ENCODE results near the gene ADAM12.
A peak's percentile ranks its signal among the peaks of the same experiment; 100 is the strongest.

ADAM12 gene

DNA sequence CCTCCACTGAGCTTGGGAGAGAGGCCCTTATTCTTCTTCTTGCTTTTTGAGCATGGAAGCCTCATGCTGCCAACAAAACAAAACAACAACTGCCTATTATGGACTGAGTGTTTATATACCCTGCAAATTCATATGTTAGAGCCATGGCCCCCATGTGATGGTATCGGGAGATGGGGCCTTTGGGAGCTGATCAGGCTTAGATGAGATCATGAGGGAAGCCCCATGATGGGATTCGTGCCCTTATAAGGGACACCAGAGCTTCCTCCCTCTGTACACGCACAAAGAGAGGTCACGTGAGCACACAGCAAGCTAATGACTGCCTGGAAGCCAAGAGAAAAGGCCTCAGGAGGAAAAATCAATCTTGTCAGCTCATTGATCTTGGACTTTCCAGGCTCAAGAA is 256.9 kb downstream of the ADAM12 start:
- peak; percentile 65 for DNase-seq

DNA sequence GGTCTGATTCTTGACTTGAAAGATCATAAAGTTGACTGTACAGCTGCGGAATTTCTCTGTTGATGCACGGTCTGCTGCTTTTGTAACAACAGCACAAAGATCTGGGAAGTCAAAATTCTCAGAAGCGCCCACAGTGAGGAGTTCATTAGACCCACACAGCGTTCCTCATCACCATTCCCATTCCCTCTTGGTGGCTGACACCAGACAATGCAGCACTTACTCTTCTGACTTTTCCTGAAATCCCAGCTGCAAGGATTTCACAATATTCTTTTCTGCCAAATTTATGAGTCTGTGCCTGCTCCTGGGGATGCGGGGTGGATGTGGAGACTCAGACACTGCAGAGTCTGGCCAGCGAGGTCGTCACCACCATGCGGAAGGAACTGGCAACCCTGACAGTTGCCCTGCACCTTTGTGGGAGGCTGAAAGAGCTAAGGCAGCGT is 258.0 kb downstream of the ADAM12 start:
- DNase-seq = no peak

DNA sequence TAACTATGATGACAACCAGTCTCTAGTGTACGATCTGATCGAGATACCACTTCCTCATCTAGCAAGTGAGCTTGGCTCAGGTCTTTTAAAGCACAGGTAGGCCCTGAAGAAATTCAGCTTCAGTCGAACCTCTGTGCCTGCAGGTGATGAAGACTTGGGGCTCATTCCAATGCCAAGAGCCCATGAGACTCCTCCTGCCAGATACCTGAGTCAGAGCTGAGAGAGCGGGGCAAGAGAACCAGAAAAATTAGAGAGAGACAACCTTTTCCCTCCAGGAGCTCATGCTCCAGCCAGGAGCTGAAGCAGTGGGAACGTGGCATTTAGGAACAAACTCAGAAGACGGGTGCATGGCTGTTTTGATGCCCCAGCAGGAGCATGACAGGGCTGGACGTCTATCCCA is 259.3 kb downstream of the ADAM12 start:
- no peak for DNase-seq

DNA sequence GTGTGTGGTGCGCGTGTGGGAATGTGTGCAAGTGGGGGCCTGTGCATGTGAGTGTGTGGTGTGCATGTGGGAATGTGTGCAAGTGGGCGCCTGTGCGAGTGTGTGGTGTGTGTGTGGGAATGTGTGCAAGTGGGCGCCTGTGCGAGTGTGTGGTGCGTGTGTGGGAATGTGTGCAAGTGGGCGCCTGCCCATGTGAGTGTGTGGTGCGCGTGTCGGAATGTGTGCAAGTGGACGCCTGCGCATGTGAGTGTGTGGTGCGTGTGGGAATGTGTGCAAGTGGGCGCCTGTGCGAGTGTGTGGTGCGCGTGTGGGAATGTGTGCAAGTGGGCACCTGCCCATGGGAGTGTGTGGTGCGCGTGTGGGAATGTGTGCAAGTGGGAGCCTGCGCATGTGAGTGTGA is 259.7 kb downstream of the ADAM12 start:
- DNase-seq = no peak

DNA sequence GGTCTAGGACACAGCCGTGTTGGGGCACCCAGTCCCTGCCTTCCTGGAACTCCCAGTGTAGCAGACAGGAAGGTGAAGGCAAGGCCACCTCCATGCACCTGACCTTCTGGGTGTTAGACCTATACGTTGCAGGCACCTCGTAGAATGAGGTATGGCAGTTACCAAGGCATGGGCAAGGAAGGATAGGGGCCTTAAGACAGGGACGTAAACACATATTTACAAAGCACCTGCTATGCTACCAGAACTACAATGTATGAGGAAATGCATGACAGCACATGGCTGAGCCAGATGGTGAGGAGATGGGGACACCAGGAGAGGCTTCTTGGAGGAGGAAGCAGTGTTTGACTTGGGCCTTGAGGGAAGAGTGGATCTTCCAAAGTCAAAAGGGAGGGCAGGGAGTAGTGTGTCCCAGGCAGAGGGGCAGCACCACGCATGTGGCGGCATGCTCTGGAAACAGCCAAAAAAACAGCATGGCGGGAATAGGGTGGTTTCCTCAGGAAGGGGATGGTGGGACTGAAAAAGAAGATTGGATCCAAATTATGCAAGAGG is 260.7 kb downstream of the ADAM12 start:
- DNase-seq = no peak

DNA sequence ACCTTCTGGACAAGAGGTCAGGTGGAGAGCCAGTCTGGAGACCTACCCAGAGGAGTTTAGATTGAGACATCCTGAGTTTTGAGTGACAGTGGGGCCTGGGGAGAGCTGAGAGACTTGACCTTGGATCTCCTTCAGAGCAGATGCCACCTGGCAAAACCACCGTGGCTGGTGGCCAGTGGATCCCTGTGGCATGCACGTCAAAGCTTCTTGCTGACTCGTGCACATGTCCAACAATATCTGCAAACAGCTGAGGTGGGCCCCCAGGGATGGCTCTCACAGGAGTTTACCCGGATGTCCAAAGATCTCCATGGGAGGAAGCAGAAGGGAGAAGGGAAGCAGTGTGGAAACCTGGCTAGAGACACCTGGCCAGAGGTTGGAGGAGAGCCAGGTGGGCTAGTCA is 261.4 kb downstream of the ADAM12 start:
- no peak for DNase-seq

DNA sequence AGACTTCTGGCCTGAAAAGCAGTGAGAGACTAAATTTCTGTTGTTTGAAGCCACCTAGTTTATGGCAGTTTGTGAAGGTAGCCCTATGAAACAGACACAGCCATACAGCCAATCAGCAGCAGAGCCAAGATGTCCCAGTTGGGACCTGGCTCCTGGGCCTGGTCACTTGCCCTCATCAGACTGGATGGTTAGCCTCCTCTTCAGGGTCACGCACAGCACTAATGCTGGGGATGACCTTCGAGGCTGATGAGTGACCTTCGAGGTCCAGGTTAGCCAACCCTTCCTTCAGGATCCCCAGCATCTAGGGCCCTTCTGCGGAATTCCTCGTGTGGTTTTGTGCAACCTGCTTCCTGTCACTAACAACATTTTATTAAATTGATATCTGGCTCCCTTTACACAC is 262.3 kb downstream of the ADAM12 start:
- no peak for DNase-seq

DNA sequence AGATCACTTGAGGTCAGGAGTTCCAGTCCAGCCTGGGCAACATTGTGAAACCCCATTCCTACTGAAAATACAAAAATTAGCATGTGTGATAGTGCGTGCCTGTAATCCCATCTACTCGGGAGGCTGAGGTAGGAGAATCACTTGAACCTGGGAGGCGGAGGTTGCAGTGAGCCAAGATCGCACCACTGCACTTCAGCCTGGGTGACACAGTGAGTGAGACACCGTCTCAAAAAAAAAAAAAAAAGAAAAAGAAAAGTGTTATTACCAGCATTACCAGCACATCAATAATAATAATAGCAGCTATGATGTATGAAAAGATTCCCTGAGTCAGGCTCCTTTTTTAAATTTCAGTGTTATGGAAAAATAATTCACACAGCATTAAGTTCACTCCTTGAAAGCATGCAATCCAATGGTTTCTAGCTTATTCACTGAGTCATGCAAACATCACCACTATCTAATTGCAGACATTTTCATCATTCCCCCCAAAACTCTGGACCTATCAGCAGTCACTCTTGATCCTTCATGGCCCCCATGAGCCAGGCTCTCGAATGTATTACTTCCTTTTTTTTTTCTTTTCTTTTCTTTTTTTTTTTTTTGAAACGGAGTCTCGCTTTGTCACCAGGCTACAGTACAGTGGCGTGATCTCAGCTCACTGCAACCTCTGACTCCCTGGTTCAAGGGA is 263.5 kb downstream of the ADAM12 start:
- peak; percentile 79 for DNase-seq

DNA sequence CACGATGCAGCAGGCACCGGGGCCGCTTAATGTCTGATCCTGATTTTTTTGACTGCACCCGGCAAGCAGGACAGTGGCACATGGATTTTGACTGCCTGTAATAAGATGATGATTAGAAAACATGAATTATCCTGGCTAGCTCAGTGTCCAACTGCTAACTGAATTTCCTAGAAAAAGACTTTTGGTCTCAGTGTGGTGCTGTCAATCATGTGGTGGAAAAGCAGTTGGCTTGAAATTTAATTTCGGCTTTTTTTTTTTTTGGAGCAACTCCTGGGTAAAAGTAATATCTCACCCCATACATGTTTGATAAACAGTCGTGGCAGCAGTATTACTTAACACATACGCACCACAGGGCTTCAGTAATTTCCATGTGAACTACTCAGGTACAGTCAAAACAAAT is 264.2 kb downstream of the ADAM12 start:
- DNase-seq = no peak

DNA sequence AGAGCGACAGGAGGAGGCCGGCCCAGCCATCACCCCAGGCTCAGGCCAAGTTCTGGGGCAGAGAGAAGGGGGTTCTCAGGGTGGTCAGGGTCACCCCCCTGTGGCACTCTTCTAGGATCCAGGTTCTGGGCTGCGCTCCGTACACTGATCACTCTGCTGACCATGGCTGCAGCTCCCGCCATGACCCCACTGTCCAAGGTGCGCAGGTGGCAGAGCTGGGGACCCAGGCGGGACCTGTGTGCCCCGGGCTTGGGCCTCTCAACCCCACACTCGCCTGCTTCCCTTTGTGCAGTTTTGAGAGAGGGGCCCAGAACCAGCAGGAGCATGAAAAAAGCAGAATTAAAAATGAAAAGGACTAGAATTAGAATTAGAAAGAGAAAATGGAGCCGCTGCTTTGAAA is 264.8 kb downstream of the ADAM12 start:
- DNase-seq = no peak

DNA sequence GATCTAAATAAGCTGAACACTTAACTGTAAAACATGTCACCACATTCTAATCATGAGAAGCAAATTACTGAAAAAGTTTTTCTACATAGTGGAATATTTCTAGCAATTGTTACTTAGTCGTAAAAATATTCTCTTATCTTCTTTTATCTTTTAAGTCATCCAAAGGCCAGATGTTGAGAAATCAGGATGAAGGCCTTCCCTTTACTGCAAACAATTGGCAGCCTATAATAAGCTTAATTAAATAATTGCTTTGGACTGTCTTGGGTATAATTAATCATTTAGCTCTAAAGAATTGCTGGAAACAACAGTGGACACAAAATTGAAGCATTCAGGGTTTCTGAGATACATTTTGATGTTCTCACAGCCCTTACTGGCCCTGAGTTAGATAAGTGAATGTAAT is 265.4 kb downstream of the ADAM12 start:
- no peak for DNase-seq

DNA sequence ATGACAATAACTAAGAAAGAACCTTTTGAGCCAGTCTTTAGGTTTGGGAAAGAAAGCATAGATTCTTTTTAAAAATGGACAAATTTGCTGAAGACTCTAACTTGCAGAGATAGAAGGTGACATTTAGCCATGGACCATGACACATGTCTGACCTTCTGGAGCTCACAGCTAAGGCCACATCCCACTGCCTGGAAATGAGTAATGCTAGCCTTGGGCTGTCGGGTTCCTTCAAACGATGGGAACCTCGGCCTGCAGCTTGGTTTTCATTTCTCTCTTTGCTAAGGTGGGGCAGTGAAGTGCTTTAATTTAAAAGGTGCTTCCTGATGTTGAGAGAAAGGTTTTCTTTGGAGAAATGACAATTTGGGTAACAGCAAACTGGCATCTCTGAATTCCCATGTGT is 268.7 kb downstream of the ADAM12 start:
- peak; percentile 83 for DNase-seq

DNA sequence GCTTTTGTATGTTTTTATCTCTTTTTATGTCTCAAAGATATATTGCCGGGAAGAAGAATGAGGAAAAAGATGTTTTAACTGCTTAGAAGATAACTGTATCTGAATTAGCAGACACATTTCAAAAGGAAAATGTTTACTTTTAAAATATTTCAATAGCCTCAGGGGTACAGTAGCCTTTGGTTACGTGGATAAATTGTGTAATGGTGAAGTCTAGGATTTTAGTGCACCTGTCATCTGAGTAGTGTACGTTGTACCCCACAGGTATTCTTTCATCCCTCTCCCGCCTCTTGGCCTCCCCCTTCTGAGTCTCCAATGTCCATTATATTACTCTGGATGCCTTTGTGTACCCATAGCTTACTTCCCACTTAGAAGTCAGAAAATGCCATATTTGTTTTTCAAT is 269.8 kb downstream of the ADAM12 start:
- no peak for DNase-seq

DNA sequence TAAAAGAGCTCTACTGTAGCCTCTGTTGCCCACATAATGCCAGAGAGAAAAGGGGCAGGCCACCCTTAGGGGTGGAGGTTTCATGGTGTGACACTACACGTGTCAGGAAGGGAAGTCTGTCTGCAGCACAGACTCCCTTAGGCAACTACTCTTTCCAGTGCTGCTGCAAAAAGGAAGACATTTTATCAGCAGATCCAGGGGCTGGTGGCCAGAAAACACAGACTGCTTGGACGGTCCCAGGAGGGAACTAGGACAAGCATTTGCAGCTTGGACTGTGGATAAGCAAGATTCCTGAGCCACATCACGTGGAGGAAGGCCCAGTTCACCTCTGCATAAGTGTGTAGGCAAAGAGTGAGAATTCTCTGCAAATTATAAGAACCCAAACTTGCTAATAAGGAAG is 271.1 kb downstream of the ADAM12 start:
- DNase-seq = no peak

DNA sequence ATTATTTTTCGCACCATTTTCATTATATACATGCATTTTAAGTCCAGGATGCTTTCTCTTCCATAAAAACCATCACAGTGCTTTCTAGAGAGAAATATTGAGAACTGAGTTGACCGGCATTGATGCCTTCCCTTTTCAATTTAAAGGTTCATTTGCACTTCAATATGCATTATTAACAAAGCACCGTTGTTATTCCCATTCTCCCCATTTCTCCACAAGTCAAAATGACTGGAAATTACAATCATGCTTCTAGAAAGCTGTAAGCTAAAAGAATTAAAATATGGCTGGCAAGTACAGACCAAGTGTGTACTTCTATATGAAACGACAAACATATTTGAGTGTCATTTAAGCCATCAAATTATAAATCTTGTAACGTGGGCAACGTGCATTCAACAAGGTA is 272.4 kb downstream of the ADAM12 start:
- DNase-seq = no peak

DNA sequence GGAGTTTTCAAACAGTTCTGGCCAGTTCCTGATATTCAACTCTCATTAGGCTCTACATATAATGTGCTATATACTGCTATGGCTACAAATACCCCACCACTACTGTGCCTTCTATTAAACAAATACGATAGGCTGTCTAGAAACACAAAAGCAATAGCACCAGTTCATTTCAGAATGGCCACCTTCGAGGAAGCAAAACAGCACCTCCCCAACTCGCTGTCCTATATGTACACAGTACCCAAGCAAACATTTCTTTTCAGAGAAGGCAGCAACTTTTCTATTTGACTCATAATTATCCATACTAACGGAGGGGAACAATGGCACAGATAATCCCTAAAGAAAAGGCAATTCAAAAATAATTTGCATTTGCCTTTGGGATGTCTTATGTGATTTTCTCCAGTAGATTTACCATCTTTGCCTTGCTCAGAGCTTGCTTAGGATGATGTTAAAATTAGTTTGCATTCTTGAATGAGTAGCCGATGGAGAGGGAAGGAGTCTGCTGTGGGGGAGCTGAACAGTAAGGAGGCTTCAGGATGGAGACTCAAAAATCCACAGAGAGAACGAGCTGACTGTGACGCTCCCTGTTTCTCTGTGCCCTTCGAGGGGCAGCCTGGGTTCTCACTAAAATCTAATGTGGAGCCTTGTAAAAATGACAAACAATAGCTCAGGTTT is 273.3 kb downstream of the ADAM12 start:
- DNase-seq = no peak

DNA sequence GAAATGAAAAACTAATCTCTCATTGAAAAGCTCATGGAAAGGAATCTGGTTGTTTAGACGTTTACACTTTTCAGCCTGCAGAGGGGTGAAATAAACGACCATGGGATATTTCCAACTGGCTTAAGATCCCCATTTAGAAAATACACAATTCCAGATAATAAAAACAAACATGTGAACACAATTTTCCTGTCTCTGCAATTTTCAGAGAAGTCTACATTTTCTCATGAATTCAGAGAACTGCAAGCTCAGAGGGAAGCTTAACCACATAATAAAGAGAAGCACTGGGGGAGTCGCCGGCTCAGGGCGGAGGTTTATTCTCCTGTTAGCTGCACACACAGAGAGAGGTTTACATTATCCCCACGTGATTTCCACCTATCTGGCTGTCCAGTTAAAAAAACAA is 276.8 kb downstream of the ADAM12 start:
- no peak for DNase-seq

DNA sequence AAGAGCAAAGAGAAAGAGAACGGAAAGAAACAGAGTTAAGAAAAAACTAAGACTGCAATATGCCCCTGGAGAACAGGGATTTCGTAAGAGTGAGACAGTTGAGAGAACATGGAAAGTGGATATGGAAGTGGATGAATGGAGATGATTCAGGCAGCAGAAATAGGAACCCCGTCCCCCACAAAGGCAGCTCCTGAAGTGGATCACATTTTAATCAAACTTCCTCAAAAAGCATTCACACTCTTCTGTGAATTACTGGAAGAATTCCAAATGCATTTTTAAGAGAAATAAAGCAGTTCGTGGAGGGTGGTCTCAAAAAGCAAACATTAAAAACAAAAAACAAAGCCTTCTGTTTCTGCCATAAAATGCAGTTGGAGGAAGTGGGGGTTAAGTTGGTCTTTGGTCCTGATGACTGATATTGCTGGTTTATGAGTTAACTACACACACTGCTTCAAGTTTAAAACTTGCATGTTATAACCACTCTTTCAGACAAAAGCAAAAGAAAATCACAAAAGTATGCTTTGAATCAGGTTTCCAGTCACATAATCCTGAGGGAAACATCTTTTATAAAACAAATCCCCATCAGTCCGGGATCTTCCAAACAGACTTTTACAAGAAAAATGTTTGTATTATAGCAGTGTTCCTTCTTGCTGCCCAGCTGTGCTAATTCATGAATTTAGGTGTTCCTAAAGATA is 277.6 kb downstream of the ADAM12 start:
- peak; percentile 85 for DNase-seq

DNA sequence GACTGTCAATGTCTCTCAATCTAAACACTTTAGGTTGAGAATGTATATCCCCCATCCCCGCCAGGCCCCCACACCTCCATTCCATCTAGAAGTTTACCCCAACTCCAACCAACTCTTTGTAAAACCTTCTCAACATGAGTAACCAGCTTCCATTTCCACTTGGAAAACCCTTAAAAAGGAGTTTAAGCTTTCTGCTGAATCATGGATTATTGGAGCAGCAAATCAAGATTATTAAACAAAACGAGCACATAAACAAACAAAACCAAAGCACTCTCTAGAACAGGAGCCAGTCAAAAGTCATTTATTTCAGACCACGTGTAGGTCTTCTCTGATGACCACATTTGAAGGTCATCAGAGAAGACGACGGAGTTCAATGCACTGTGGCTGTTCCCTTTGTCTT is 278.4 kb downstream of the ADAM12 start:
- no peak for DNase-seq

DNA sequence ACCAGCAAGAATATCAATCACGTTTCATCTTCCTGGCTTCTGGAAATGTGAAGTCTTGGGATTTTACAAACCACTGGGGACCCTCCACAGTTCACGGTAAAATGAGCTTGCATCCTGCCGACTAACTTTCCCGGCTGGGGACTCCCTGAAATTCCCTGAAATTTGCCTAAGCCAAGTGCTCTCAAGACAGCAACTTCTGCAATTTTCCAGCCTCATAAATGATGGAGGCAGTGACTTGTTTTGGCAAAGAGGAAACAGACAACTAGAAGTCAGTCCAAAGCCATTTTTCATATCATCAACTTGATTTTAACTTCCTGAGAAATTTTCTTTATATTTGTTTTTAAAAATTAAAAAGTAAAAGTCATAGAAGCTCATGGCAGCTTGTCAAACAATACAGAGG is 279.6 kb downstream of the ADAM12 start:
- peak; percentile 46 for DNase-seq

DNA sequence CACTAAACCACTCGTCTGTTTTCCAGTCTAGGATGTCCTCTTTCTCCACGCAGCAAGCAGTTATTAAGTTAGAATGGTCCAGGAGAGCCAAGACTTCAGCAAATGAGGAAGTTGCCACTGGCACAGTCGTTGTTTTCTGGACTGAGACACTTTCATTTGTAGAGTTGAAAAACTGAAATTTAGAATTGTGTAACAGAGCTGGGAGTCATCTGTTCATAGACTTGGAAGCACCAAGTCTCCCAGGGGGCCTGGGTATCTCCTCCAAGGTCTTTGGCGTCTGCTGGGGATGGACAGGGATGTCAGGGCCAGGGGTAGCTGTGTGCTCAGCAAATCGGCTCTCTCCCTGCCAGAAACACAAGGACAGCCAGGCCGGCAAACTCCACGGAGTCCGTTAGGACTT is 283.5 kb downstream of the ADAM12 start:
- peak; percentile 80 for DNase-seq

DNA sequence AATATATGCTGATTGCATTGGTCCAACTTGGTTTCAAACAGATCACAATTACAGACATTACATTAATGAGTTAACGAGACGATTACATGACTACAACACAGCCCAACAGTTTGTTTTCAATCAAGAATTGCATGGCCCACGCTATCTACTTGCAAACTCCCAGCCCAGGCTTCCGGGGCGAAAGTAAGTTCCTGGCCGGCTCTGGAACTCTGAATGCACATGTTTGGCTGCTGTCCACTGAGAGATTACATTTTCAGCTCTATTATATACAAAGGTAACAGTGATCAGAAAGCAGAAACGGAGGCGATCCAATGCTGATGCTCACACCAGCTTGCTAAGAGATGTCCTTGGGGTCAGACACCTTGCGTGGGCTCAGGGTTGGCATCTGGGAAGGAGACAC is 285.6 kb downstream of the ADAM12 start:
- no peak for DNase-seq

DNA sequence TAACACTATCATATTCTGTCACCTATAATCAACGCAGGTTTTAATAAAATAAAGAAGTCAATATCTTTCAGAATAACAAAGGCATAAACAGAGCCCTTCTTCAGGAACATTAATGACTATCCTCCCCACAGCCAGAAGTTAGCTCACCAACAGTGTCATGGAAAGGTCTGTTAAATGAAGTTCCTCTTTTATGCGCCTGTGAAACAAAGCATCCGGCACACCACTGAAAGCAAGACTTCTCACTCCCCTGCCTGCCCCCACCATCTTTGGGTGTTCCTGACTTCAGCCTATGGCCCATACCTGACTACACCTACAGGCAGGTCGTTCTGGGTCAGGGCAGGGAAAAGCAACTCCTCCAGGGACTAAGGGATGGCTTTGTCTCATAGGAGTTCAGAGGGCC is 286.5 kb downstream of the ADAM12 start:
- peak; percentile 84 for DNase-seq

DNA sequence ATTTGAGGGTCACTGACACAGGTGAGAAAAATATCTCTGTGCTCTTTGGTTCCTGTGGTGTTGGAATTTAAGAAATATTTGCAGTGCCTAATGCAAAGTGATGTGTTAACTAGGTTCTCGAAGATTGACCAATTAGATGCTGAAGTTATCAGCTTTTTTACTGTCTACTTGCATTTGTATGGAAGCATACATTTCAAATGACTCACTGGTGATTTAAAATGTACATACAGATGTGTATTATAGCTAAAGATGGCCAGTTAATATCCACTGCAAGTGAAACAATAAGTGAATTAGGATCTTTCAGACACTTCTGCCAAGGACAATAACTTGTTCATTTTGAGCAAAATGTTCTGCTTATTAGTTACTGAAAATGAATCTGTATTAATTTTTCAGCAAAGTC is 287.0 kb downstream of the ADAM12 start:
- no peak for DNase-seq
